H1 (cell line): ENCODE data around the gene ABCC10. TPM values are rescaled to one million over a fixed set of nuclear protein-coding genes. Genes with fewer than 3 reads are reported as not detected.

Experiments used
- CTCF ChIA-PET: fragments of 300-600 bp; sonication (Branson Sonifier 250); formaldehyde crosslinking; loops from one replicate; lab custom pipeline; 2021; ENCODE audit not compliant: partially characterized antibody; lab: Charles Lee
- POLR2A ChIA-PET: fragments of 300-600 bp; sonication (Branson Sonifier 250); formaldehyde crosslinking; loops from one replicate; lab custom pipeline; 2021; ENCODE audit warnings: inconsistent platforms; ENCODE audit not compliant: partially characterized antibody; lab: Charles Lee
- DNase-seq, 2 experiments: peaks; one replicate each; pipeline versions ENCODE4 v3.0.0 to v3.0.0-alpha.2; 2010 to 2022; ENCODE audit warnings: low spot score in 2 of 2, low read depth in 1 of 2, mixed read lengths in 1 of 2
- FAIRE-seq: peaks from 2 replicates; lab custom pipeline; 2011; peaks lifted over from hg19 to GRCh38; lab: Jason Lieb, UNC
- H2AFZ ChIP-seq: 2 replicates; pipeline ENCODE4 v1.8.1; 2012; ENCODE audit warnings: low read length, inconsistent platforms
- H2AK5ac ChIP-seq: 2 replicates; pipeline ENCODE4 v1.6.1; 2013; ENCODE audit warnings: low read depth, low read length
- H2BK120ac ChIP-seq: replicated peaks from 2 replicates; pipeline ENCODE3; 2013; ENCODE audit warnings: low read depth, low read length, inconsistent platforms
- H2BK12ac ChIP-seq: 2 replicates; pipeline ENCODE4 v1.6.1; 2013; ENCODE audit warnings: low read depth, low read length
- H2BK15ac ChIP-seq: 2 replicates; pipeline ENCODE4 v1.6.1; 2013; ENCODE audit warnings: low read length
- H2BK20ac ChIP-seq: 2 replicates; pipeline ENCODE4 v1.6.1; 2013; ENCODE audit warnings: low read length
- H2BK5ac ChIP-seq: 2 replicates; pipeline ENCODE4 v1.6.1; 2013; ENCODE audit warnings: low read depth, low read length
- H3K14ac ChIP-seq: 2 replicates; pipeline ENCODE4 v1.6.1; 2013; ENCODE audit warnings: inconsistent platforms; ENCODE audit not compliant: insufficient read length
- H3K18ac ChIP-seq: 2 replicates; pipeline ENCODE4 v1.6.1; 2013; ENCODE audit warnings: low read length; ENCODE audit errors: extremely low read depth
- H3K23ac ChIP-seq: 2 replicates; pipeline ENCODE4 v1.6.1; 2013; ENCODE audit warnings: inconsistent platforms; ENCODE audit not compliant: insufficient read length
- H3K23me2 ChIP-seq: 2 replicates; pipeline ENCODE4 v1.6.1; 2013; ENCODE audit warnings: low read depth, low read length
- H3K27ac ChIP-seq: 2 replicates; pipeline ENCODE4 v1.6.1; 2011; ENCODE audit warnings: low read depth, low read length, inconsistent platforms
- H3K27me3 ChIP-seq, 4 experiments: replicated peaks in 1 of 4; 1 replicate in 1 of 4; 2 replicates in 3 of 4; pipeline versions ENCODE4 v1.6.1 to v1.8.1; 2011 to 2013; ENCODE audit warnings: low read length in 3 of 4, mild to moderate bottlenecking in 3 of 4, inconsistent platforms in 2 of 4, mixed read lengths in 2 of 4, moderate library complexity in 1 of 4; ENCODE audit not compliant: control insufficient read depth in 3 of 4, insufficient read depth in 3 of 4; ENCODE audit errors: extremely low read depth in 1 of 4
- H3K36me3 ChIP-seq, 4 experiments: 2 replicates each; pipeline versions ENCODE4 v1.6.1 to v1.8.1; 2011 to 2013; ENCODE audit warnings: mild to moderate bottlenecking in 4 of 4, low read length in 3 of 4, moderate library complexity in 2 of 4, control low read depth in 1 of 4, inconsistent platforms in 1 of 4; ENCODE audit not compliant: insufficient read depth in 4 of 4, control insufficient read depth in 2 of 4
- H3K4ac ChIP-seq: replicated peaks from 2 replicates; pipeline ENCODE3; 2013; ENCODE audit warnings: low read length, low read depth, mixed read lengths, inconsistent platforms; ENCODE audit not compliant: insufficient read length
- H3K4me1 ChIP-seq, 4 experiments: replicated peaks in 1 of 4; 1 replicate in 1 of 4; 2 replicates in 3 of 4; pipeline versions ENCODE4 v1.6.1 to v1.8.1; 2011 to 2013; ENCODE audit warnings: low read length in 3 of 4, inconsistent platforms in 2 of 4, mixed read lengths in 1 of 4; ENCODE audit not compliant: insufficient read depth in 4 of 4, control insufficient read depth in 3 of 4
- H3K4me2 ChIP-seq, 2 experiments: 2 replicates each; pipeline versions ENCODE4 v1.6.1 to v1.8.1; 2011 to 2013; ENCODE audit warnings: low read depth in 2 of 2, low read length in 2 of 2, control low read depth in 1 of 2, inconsistent platforms in 1 of 2, mild to moderate bottlenecking in 1 of 2; ENCODE audit not compliant: insufficient read depth in 1 of 2
- H3K4me3 ChIP-seq, 4 experiments: fragments of 200-600, 300-600 bp in 1 of 4; sonication (generic), shearing (Covaris generic), sonication (Bioruptor Twin) in 1 of 4; 2 replicates each; pipeline versions ENCODE4 v1.5.1 to v1.8.1; 2011 to 2016; ENCODE audit warnings: low read length in 4 of 4, low read depth in 3 of 4, control low read depth in 2 of 4, inconsistent platforms in 2 of 4, mild to moderate bottlenecking in 2 of 4, mixed read lengths in 1 of 4, moderate library complexity in 1 of 4; ENCODE audit not compliant: insufficient read depth in 2 of 4; ENCODE audit errors: extremely low read depth in 1 of 4
- H3K56ac ChIP-seq: replicated peaks from 2 replicates; pipeline ENCODE3; 2013; ENCODE audit warnings: low read depth, mild to moderate bottlenecking, mixed read lengths, low read length, inconsistent platforms; ENCODE audit not compliant: insufficient read length
- H3K79me1 ChIP-seq: 2 replicates; pipeline ENCODE4 v1.6.1; 2013; ENCODE audit warnings: low read depth, low read length, control low read depth
- H3K79me2 ChIP-seq, 2 experiments: 2 replicates each; pipeline versions ENCODE4 v1.6.1 to v1.8.1; 2012 to 2013; ENCODE audit warnings: low read length in 2 of 2, mild to moderate bottlenecking in 2 of 2, inconsistent platforms in 1 of 2; ENCODE audit not compliant: insufficient read depth in 2 of 2, control insufficient read depth in 1 of 2
- H3K9ac ChIP-seq, 4 experiments: replicated peaks in 1 of 4; 1 replicate in 1 of 4; 2 replicates in 3 of 4; pipeline versions ENCODE4 v1.6.1 to v1.8.1; 2011 to 2013; ENCODE audit warnings: low read depth in 3 of 4, low read length in 3 of 4, control low read depth in 2 of 4, mild to moderate bottlenecking in 2 of 4, moderate library complexity in 2 of 4, inconsistent platforms in 1 of 4; ENCODE audit errors: extremely low read depth in 1 of 4
- H3K9me3 ChIP-seq, 2 experiments: 2 replicates each; pipeline versions ENCODE4 v1.6.1 to v1.8.1; 2012 to 2013; ENCODE audit warnings: mild to moderate bottlenecking in 2 of 2, moderate library complexity in 2 of 2, control low read depth in 1 of 2, inconsistent platforms in 1 of 2, low read depth in 1 of 2, low read length in 1 of 2, mixed read lengths in 1 of 2; ENCODE audit not compliant: insufficient read depth in 2 of 2
- H4K20me1 ChIP-seq, 2 experiments: replicated peaks in 1 of 2; 2 replicates each; pipeline versions ENCODE3 to v1.8.1; 2011 to 2013; ENCODE audit warnings: inconsistent platforms in 2 of 2, low read length in 2 of 2, mild to moderate bottlenecking in 1 of 2; ENCODE audit not compliant: insufficient read depth in 2 of 2, control insufficient read depth in 1 of 2
- H4K5ac ChIP-seq: 2 replicates; pipeline ENCODE4 v1.6.1; 2013; ENCODE audit warnings: low read length, low read depth, mixed read lengths, inconsistent platforms; ENCODE audit not compliant: insufficient read length
- H4K8ac ChIP-seq: 2 replicates; pipeline ENCODE4 v1.8.0; 2013; ENCODE audit warnings: mild to moderate bottlenecking, moderate library complexity, low read length, inconsistent platforms; ENCODE audit not compliant: insufficient read depth; ENCODE audit errors: extremely low read depth
- H4K91ac ChIP-seq: replicated peaks from 2 replicates; pipeline ENCODE3; 2013; ENCODE audit warnings: low read length, mixed read lengths, inconsistent platforms; ENCODE audit not compliant: insufficient read length
- BRCA1 ChIP-seq: IDR thresholded peaks from 2 replicates; pipeline ENCODE4 v1.6.1; 2012; ENCODE audit warnings: low read depth, low read length, improper control_type of control experiment
- GABPA ChIP-seq: IDR thresholded peaks from 2 replicates; pipeline ENCODE4 v1.6.1; 2011; ENCODE audit warnings: mild to moderate bottlenecking, low read length, moderate library complexity, borderline replicate concordance; ENCODE audit not compliant: insufficient read depth
- HDAC2 ChIP-seq, 2 experiments: fragments of 300-600 bp in 1 of 2; sonication (generic) in 1 of 2; IDR thresholded peaks; 2 replicates each; pipeline ENCODE4 v1.6.1; 2011 to 2012; ENCODE audit warnings: low read depth in 2 of 2, low read length in 2 of 2, mild to moderate bottlenecking in 2 of 2, moderate library complexity in 2 of 2, borderline replicate concordance in 1 of 2, inconsistent platforms in 1 of 2
- JUND ChIP-seq: IDR thresholded peaks from 2 replicates; pipeline ENCODE4 v1.6.1; 2011; ENCODE audit warnings: mild to moderate bottlenecking, improper control_type of control experiment, low read length
- KDM4A ChIP-seq: IDR thresholded peaks from one replicate; pipeline ENCODE4 v1.7.1; 2012; ENCODE audit warnings: low read depth, mild to moderate bottlenecking, moderate library complexity, low read length, inconsistent platforms; ENCODE audit not compliant: severe bottlenecking
- KDM5A ChIP-seq: fragments of 200-600 bp; IDR thresholded peaks from 2 replicates; pipeline ENCODE4 v1.7.1; 2012; ENCODE audit warnings: mild to moderate bottlenecking, low read length, inconsistent platforms, mixed read lengths
- MAFK ChIP-seq: IDR thresholded peaks from 2 replicates; pipeline ENCODE4 v1.6.1; 2012; ENCODE audit warnings: low read depth, mild to moderate bottlenecking, improper control_type of control experiment, low read length
- POLR2AphosphoS5 ChIP-seq: IDR thresholded peaks from 2 replicates; pipeline ENCODE4 v1.6.1; 2011; ENCODE audit warnings: low read depth, low read length
- RBBP5 ChIP-seq: IDR thresholded peaks from 2 replicates; pipeline ENCODE4 v1.7.1; 2012; ENCODE audit warnings: low read depth, mild to moderate bottlenecking, inconsistent platforms, low read length, moderate library complexity, borderline replicate concordance
- RFX5 ChIP-seq: IDR thresholded peaks from 2 replicates; pipeline ENCODE4 v1.6.1; 2011; ENCODE audit warnings: low read depth, low read length, improper control_type of control experiment, borderline replicate concordance
- SUZ12 ChIP-seq: fragments of 200-600 bp; sonication (generic); IDR thresholded peaks from 2 replicates; pipeline ENCODE4 v1.6.1; 2012; ENCODE audit warnings: mild to moderate bottlenecking, inconsistent platforms, low read length, moderate library complexity, mixed read lengths
- TBP ChIP-seq: IDR thresholded peaks from 2 replicates; pipeline ENCODE4 v1.6.1; 2011; ENCODE audit warnings: low read depth, low read length, improper control_type of control experiment
- TEAD4 ChIP-seq: IDR thresholded peaks from 2 replicates; pipeline ENCODE4 v1.6.1; 2012; ENCODE audit warnings: low read depth, low read length, inconsistent platforms, mixed read lengths
- whole genome bisulfite sequencing, 2 experiments: shearing (Covaris generic) in 1 of 2; methylation state at CpG; one replicate each; pipeline versions ENCODE4 v1.1.6 to v1.1.7; 2013 to 2015; ENCODE audit warnings: low lambda C conversion rate in 2 of 2, mixed read lengths in 2 of 2, inconsistent platforms in 1 of 2, low coverage in 1 of 2, missing lambda C conversion rate in 1 of 2; ENCODE audit not compliant: insufficient replicate concordance in 2 of 2, insufficient coverage in 1 of 2, insufficient read length in 1 of 2; ENCODE audit errors: extremely low coverage in 1 of 2, missing lambda C conversion rate in 1 of 2; 5-methylcytosine and 5-hydroxymethylcytosine counted together
- polyA plus RNA-seq, 7 experiments: library from polyadenylated mRNA; depleted of rRNA in 3 of 7; stranded (reverse) in 5 of 7; unstranded in 2 of 7; fragments of >200 nt in 5 of 7; fragments of 200-250 nt in 2 of 7; gene quantifications; 1 replicate in 5 of 7; 2 replicates in 1 of 7; 4 replicates in 1 of 7; pipeline versions ENCODE4 v1.2.1 to v1.2.3, GENCODE V29; 2011 to 2013; ENCODE audit warnings: missing spikeins in 2 of 7, mixed read lengths in 2 of 7
- total RNA-seq: library from RNA; stranded (reverse); fragmentation: NEBNext Ultra II Directional; extraction: Animal tissue kit (Norgen Biotek cat#: 25700); gene quantifications from 2 replicates; pipeline ENCODE4 v1.2.1, GENCODE V29; 2021

Gene ABCC10
- total and polyA plus RNA-seq, 2 of the 8 experiments (the other 6 are each of a cell fraction or from before 2014, with no cell fraction given), result 15.5 to 24.6 TPM

GRCh38 chr6:43401730-43402129, 25.6 kb upstream of the ABCC10 start:
- Histone ChIP-seq H3K4me2 (no peak overlapping the region), H4K91ac (no peak overlapping the region), H3K4ac (no peak overlapping the region), H3K18ac (no peak overlapping the region), H3K4me3 (no peak overlapping the region), H3K79me1 (no peaks in the 10 kb centered on the region), H3K14ac (no peak overlapping the region), H2BK120ac (no peak overlapping the region), H3K36me3 (no peaks in the 10 kb centered on the region), H2BK15ac (no peak overlapping the region), H3K4me1 (no peaks in the 10 kb centered on the region; a peak in 1 of 7 replicates), H4K5ac (no peak overlapping the region), H3K27ac (no peak overlapping the region), H3K23ac (no peak overlapping the region), H2BK12ac (no peak overlapping the region), H3K9ac (no peak overlapping the region), H4K20me1 (no peaks in the 10 kb centered on the region), H2BK5ac (no peak overlapping the region), H4K8ac (no peak overlapping the region), H3K23me2 (no peaks in the 10 kb centered on the region), H3K27me3 (no peaks in the 10 kb centered on the region), H3K56ac (no peak overlapping the region), H2BK20ac (no peak overlapping the region), H2AK5ac (no peak overlapping the region)
- POLR2A ChIA-PET, result no interaction called here
- CTCF ChIA-PET, result interaction anchor here (1.1 to 1.6 kb wide), 3 partner anchors 11 to 107 kb away, joined by 3 to 6 read pairs (median 3); no protein-coding TSS in a partner anchor
- WGBS, 2 experiments, result 90% methylated on average over 3 of the region's 3 CpGs; no CpG with 5 or more reads in 1 of the 2 experiments
- DNase-seq, result no peak
- TF ChIP-seq TBP (no peak), KDM5A (no peak), KDM4A (no peak), RFX5 (no peak), HDAC2 (IDR thresholded peaks at IDR 0.05; ENCODE audit: borderline replicate concordance in 1 of 2, low read depth in 2 of 2, low read length in 2 of 2) (no peak), RBBP5 (no peak), TEAD4 (no peak), BRCA1 (no peak), POLR2AphosphoS5 (no peak), MAFK (no peak), GABPA (no peak), SUZ12 (no peak), JUND (no peak)
- TF ChIP-seq, all 59 proteins: peak for 0
- Histone ChIP-seq H2AFZ (no peak overlapping the region), H3K79me2 (no peaks in the 10 kb centered on the region), H3K9me3 (no peaks in the 10 kb centered on the region)
- no peak for FAIRE-seq
